Activated CD4-positive, alpha-beta T cell treated with anti-CD3 and anti-CD28 coated beads for 24 hours (primary cell): ENCODE results near the gene RASSF7.
"Not testable (repeated sequence)": the region's sequence is repeated elsewhere in the genome, so short reads cannot be mapped to it uniquely, and the experiment has no call there.

ENCODE experiments used
- DNase-seq, 2 donors: peaks; one replicate each; pipeline ENCODE4 v3.0.0-alpha.2; 2020; ENCODE audit warnings: low read depth in 2 of 2

The RASSF7 gene

DNA sequence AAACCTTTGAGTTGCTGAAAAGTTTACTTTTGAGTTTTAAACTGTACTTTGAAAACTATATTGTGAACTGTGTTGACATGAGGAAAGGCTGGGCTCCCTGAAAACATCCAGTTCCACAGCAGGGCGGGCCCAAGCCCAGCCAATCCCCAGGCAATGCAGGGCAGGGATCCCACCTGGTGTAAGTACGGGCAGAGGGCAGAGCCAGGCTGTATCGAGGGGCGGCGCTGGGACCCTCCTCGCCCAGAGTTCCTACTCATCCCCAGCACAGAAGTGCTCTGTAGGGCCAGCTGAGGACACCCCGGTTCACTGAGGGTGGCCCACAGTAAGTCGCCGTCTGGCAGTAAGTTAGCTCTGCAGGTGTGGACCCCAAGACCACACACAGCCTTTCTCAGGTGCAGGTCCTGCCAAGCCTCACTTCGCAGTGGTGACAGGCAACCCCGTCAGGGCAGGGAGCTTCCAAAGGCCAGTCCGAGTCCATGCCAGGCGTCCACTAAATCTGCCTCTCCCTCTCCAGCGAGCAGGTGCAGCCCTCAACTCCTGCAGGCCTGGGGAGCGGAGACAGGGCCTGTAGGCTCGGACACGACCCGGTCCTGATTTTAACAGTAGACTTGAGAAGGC is 6.3 kb downstream of the RASSF7 start:
- no peak for DNase-seq

DNA sequence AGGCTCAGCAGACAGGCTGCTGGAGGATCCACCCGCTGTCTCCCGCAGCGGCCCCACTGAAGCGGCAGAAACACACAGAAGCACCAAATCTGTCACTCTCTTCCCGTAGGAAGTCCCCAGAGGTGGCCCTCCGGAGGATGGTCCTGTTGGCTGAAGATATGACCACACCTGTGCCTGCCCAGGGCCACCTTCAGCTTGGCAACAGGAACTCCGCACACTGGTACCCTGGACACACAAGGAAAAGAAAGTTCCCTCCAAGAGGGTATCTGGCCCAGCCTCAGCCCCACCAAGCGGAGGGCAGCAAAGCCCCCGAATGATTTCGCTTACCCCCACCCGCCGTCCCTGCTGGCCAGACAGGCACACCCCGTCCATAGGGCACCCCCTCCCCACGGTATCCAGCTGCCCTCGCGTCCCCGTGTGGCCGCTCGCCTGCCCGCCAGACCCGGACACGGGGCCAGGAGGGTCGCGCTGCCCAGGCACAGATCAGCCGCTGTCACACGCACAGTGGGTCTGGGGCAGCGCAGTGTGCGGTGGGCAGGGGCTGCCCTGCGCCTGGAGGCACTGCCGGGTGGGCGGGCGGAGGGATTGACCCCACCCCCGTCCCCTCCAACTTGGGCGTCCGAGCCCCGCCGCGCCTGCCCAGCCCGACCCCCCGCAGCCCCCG is 7.0 kb downstream of the RASSF7 start:
- no peak for DNase-seq

DNA sequence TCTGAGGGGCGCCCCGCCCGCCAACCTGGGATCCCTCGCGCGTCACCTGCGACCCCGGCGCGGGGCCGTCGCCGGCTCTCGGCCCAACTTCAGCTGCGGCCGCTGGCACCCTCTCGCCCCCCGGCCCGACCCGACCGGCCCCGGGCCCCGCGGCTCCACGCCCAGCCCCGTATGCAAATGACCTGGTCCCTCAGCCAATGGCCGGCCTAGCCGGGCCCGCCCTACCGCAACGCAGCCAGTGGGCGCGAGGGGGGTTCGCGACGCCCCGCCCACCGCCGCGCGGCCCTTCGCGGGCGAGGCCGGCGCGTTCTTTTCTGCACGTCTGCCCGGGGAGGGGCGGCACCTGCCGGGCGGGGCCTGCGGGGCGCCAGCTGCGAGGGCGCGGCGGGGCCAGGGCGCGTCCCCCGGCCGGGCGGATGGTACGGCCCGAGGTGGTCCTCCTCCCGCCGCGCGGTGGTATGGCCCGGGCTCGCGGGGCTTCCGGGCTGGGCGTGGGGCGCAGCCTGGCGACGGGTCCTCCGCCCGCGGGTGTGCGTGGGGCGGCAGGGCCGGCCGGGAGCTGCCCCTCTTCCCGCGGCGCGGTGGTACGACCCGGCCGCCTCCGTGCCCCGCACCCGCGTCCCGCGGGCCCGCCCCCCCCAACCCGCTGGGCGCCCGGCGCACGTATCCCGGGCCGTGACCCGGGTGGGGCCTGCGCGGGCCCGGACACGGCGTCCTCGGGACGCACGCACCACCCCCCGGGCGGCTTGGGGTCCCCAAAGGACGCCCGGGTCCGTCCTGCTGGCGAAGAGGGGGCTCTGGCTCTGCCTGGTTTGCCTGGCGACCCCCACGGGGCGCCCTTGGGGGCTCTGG is 7.8 kb downstream of the RASSF7 start:
- DNase-seq = peak; percentile 77 to 91

DNA sequence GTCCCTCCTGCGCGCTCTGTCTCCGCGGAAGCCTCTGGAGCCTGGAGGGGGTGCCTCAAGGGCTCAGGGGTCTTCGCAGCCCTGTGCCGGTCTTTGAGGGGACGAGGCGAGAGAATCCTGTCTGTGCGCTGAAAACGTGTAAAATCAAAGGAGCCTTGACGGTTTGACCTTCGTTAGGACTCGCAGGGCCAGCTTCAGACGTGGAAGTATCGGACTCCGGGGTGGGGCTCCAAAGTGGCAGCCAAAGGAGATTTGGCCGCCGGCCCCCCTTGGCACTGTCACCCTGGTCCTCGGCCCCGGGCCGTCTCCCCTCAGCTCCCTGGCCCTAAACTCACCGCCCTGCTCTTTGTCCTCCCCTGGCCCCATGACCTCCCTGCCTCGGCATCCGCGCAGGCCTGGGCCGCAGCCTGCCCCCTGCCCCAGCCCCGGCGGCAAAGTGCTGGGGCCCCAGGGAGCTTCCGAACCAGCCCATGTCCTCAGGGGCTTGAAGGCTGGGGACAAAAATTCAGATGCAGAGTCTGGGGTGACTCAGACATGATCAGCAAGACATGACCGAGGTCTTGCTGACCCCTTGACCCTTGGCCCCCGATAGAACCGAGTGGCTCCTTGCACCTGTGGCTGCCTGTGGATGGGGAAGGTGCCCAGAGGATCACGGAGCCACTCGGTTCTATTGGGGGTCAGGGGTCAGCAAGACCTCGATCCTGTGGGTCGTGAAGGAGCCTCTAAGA is 8.6 kb downstream of the RASSF7 start:
- DNase-seq = no peak

DNA sequence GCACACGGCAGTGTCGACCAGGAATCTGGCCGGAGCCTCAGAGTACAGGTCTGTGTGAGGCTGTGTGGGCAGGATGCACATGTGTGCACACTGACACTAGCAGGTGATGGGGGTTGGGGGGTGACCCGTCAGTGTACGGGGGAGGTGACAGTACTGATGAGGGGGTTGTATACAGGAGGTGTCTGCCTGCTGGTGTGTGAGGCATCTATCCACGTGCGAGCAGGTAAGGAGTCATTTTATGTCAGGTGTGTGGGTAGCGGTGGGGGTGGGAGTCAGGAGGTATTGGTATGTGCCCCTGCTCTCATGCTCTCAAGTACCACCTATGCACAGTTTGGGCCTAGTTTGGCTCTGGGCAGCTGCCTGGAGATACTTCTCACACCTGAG is 11.0 kb downstream of the RASSF7 start:
- DNase-seq = no peak

DNA sequence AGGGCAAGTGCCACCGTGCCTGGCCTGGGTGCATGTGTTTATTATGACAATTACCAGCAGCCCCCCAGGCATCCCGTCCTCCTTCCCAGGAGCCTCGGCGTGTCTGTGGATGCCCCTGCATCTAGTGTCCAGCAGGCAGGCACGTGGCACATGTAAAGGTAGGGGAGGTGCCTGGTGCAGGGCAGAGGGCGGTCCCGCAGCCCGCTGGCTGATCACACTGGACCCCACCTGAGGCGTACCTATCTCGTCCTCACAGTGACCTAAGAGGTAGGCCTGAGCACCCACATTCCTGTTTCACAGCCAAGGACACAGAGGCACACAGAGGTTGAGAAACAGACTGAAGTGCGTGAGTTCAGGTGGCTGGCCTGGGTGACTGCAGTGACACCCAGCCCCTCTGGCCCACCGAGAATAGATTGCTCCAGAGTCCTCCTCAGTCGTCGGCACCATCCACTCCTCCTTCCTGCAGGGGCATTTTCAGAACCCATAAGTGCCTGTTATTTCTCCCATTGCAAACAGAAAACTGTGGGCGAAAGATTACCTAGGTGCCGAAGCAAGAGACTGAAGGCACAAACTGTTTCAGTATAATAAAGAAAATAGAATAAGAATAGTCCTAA is 12.5 kb downstream of the RASSF7 start:
- no peak for DNase-seq

DNA sequence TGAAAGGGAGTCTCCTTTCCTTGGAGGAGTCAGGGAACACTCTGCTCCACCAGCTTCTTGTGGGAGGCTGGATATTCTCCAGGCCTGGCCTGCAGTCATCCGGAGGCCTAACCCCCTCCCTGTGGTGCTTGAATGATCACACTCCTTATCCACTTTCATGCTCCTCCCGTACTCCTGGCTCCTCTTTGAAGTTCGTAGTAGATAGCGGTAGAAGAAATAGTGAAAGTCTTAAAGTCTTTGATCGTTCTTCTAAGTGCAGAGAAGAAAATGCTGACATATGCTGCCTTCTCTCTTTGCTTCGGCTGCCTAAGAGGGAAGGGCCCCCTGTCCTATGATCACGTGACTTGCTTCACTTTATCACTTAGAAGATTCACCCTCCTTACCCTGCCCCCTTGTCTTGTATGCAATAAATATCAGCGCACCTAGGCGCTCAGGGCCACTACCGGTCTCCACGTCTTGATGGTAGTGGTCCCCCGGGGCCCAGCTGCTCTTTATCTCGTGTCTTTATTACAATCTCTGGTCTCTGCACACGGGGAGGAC is 13.3 kb downstream of the RASSF7 start:
- not testable (repeated sequence) for DNase-seq

DNA sequence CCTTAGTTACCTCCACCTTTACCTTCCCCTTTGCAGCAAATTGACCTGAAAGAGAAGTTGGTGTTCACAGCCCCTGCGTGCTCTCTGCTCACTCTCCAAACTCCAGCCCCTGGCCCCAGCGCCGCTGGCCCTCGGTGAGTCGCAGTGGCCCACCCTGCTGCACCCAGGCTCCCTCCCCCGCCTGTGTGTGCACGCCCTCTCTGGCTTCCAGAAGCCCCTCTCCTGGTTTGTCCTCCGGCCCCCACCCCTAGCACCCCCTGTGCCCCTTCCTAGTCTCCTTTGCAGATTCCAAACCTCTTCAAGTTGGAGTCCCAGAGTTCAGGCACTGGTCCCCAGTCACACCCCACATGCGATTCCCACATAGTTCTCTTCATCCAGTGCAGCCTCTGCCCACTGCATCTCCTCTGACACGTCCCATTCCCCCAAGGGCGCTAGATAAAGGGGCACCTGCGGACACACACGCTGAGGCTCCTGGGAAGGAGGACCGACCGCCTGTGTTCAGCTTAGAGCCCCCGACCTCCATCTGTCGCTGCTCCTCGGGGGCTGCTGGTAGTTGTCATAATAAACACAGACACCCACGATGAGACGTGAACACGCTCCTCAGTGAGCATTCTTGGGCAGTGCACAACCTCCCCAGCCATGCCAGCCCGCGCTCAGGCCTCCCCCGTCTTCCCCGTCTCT is 14.0 kb downstream of the RASSF7 start:
- no peak for DNase-seq

DNA sequence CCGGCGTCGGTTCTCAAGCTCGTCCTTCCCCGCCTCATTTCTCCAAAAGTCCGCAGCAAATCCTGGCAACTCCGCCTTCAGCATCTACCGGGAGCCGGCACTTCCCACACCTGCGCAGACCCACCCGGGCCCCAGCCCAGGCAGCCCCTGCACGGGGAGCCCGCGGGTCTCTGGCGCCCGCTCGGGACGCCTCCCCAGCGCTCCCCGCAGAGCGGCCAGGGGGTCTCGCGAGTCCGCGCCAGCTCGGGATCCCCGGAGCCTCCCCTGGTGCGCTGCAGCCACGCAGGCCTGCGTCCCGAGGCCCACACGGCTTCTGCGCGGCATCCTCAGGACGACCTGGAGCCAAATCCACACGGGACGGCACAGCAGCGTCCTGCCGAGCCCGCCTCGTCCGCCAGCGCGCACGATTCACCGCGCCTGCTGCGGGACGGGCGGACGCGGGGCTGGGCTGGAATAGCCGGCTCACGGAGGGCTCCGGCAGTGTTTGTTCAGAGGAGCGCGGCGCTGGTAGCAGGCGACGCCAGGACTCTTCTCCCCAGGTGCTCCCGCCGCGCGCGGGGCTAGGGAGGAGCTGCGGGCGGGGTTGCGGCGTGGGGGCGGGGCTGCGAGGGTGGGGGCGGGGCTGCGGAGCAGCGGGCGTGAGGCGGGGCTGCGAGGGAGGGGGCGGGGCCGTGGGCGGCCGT is 14.7 kb downstream of the RASSF7 start:
- no peak for DNase-seq

DNA sequence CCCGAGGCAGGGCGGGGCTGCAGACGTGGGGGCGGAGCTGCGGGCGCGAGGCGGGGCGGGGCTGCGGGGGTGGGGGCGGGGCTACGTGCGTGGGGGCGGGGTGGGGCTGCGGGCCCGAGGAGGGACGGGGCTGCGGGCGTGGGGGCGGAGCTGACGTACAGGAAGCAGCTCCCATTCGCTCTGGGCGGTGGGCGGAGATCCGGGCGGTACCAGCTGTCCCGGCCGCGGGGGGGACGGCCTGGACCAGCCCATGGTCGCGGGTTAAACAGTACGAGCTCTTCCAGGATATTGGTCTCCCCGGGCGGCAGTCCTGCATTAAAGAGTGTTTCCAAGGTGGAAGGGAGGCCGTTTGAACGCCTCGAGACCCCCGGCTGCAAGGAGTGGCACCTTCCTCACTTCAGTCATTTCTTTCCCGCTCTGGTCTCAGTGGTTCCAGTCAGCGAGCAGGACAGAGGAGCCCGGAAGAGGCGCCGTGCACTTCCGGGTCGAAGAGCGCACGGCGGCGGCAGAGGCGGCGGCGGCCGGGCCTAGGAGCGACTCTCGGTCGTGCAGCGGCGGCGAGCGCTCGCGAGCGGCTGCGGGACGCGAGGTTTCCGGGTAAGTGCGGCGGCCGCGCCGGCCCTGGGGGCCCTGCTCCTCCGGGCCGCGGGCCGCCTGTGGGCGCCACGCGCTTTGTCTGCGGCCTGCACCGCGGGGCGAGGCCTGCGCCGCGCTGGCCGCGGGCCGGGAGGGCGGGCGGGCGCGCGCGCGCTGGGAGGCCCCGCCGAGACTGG is 15.4 kb downstream of the RASSF7 start, which contains the start of gene PHRF1:
TSS of gene PHRF1 (plus strand) at position 475 of the 773 bp plus-strand sequence. CDS start 5,043 bp downstream, outside the sequence.
- DNase-seq = peak; percentile 89

DNA sequence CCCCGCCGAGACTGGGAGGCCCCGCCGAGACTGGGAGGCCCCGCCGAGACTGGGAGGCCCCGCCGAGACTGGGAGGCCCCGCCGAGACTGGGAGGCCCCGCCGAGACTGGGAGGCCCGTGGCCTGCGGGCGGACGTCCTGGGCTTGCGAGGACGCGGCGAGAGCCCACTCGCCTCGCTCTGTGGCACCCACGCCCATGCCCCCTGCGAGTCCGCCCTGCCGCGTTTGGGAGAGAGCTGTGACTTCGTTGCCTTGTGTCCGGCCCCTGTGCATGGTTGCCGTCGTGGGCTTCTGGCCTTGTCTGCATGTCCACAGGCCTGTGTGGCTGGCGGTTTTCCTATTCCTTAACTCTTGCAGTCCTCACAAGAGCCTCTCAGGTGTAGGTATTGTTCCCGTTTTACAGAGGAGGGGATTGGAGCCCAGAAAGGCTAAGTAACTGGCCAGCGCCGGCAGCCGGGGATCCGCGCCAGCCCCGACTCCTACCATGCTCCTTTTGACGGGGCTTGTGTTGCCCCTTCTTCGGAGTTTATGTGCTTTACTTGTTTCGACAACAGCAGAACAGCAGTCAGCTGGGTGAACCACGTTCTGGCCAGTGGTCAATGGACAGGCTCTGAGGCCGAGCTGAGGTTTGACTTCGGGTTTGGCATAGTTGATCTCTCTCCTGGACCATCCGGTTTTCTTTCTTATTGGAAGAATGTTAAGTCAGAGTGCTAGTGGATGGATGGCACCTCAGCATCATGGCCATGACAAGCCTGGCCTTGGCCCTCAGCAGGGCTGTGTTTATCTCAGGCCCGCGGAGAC is 16.2 kb downstream of the RASSF7 start:
- no peak for DNase-seq

DNA sequence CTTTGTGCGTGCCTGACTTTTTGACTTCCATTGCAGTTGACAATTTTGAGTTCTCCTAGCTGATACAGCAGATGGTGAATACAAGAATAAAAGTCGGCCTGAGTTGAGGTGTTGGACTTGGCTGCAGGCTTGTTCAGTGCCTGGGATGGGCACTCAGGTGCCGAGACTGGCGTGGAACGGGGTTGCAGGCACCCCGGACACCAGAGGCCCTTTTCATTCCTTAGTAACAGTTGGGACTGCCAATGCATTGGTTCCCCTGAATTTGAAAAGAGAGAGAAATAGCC is 16.8 kb downstream of the RASSF7 start:
- no peak for DNase-seq

DNA sequence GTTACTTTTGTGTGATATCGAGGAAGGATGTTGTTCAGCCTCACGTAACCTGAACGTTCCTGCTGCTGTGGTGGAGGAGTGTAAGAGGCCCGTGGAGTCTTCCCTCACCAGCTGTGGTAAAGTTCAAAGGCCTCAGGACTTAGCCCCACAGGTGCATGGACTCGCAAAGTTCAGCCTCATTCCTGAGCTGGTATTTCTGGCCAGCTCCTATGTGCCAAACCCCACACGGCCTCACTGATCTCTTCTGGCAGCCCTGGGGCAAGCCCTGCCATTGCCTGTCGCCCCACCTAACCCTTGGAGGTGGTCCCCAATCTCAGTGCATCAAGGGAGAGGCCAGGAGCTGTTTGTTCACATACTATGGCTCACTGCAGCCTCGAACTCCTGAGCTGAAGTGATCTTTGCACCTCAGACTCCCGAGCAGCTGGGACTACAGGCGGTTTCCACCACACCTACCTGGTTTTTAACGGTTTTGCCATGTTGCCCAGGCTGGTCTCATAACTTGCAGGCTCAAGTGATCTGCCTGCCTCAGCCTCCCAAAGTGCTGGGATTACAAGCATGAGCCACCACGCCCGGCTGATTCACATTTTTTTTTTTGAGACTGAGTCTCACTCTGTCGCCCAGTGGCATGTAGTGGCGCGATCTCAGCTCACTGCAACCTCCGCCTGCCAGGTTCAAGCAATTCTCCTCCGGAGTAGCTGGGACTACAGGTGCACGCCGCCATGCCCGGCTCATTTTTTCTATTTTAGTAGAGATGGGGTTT is 17.7 kb downstream of the RASSF7 start:
- no peak for DNase-seq

DNA sequence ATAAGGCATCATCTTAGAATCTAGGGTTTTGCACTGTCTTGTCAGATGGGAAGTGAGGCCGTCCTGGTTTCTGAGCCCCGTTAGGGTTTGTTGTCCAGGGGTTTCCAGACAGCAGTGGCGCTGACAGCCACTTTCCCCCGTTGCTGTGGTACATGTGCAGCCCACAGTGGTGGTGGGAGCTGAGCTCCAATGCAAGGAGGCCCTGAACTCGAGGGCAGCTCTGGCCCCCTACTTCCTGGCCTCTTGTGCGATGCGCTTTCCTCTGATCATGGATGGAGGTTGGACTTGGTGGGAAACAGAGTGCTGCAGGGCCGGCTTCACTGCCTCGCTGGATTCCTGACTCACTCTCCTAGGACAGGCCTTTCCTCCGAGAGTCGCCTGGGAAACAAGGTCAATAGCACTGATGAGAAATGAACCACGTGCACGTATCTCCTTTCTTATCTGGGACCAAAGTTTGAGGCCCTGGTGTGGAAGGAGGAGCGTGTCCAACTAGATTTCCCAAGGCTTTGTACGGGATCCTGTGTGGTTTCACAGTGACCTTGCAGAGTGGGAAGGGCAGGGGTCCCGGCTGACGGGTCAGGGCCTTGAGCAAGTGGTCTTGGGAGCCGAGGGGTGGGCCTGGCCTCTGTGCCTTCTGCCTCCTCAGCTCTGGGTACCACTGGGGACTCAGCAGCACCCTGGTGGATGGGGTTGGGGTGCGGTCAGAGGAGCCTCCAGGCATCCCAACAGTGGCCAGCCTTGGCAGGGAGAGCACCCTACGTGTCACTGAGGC is 19.2 kb downstream of the RASSF7 start:
- no peak for DNase-seq

DNA sequence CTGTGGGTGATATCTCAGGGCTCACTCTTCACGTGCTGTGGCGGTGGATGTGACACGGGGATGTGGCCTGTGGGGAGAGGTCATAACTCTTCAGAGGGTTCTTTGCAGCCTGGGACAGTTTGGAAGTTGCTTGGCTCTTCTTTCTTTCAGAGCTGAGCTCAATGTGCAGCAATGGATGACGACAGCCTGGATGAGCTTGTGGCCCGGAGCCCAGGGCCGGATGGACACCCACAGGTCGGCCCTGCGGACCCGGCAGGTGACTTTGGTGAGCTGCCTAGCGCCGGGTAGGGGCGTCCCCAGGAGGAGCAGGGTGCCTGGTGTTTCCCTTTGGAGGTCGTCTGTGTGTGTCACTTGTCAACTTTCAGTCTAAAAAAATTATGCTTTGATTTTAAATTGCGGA is 20.6 kb downstream of the RASSF7 start:
- DNase-seq = no peak

DNA sequence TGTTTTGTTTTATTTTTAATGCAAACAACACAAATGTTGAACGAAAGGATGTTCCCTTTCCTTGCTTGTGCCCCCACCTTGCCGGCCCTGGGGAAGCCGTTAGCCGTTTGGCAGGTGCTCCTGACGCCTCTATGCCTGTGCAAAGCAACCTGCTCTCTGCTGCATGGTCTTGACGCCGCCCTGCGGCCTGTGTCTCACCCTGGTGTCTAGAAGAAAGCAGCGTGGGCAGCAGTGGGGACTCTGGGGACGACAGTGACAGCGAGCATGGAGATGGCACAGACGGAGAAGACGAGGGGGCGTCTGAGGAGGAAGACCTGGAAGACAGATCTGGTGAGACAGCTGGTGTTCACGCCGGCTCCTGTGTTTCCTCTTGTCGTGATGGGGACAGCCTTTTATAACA is 21.0 kb downstream of the RASSF7 start:
- no peak for DNase-seq

DNA sequence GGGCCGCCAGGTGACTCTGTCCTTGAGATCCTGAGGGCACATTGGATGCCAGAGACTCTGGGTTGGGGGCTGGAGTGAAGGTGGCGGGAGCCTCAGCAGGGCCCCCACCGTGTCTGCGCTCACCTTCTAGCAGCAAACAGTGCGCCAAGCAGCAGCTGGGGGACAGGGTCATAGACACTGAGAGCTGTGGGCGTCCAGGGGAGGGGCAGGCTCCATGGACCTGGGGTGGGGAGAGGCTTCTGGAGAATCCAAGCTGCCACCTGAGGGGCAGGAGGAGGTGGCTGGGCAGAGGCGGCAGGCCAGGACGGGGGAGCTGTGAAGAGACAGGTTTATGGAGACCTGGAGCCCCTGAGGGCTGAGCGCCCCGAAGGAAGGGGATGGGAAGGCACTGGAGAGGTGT is 23.5 kb downstream of the RASSF7 start:
- DNase-seq = no peak
